ENCODE measurements around the gene CHRM4.
A peak's percentile ranks its signal among the peaks of the same experiment; 100 is the strongest.

Gene CHRM4

GRCh38 chr11:46361283-46362155 is 30.1 kb downstream of the CHRM4 start:
- peak overlapping the region; percentile 71 for H3K27ac ChIP-seq (ENCODE audit: low read length, poor library complexity, severe bottlenecking)

GRCh38 chr11:46360878-46361277 is 30.7 kb downstream of the CHRM4 start:
- H2BK12ac ChIP-seq (ENCODE audit: low read length in 2 of 2), result peak overlapping the region in 1 of 2 experiments; percentile 2
- peak overlapping the region; percentile 39 for H2BK5ac ChIP-seq (ENCODE audit: low read depth, low read length, poor library complexity, severe bottlenecking)
- H3K79me1 ChIP-seq (replicated peaks; ENCODE audit: low read length, poor library complexity, severe bottlenecking), result peaks cover 14% of the 10 kb centered on the region
- no peak overlapping the region for H3K9ac ChIP-seq (ENCODE audit: low read length)
- no peak overlapping the region for H2AFZ ChIP-seq (ENCODE audit: low read depth, low read length)
- peak overlapping the region; percentile 1 to 79 for H3K4ac ChIP-seq (ENCODE audit: low read depth in 1 of 2, low read length in 2 of 2)
- peak overlapping the region; percentile 78 for H4K91ac ChIP-seq (ENCODE audit: low read length)
- H3K4me1 ChIP-seq (ENCODE audit: control insufficient read depth, insufficient read depth, low read depth, low read length), result peaks cover 60% of the 10 kb centered on the region
- peak overlapping the region; percentile 9 for H4K8ac ChIP-seq (ENCODE audit: low read length)
- peak overlapping the region; percentile 71 for H2BK120ac ChIP-seq (ENCODE audit: low read depth, low read length)
- peak overlapping the region; percentile 38 for H2AK5ac ChIP-seq (ENCODE audit: low read length, severe bottlenecking)
- H3K36me3 ChIP-seq (ENCODE audit: control insufficient read depth in 1 of 2, insufficient read depth in 2 of 2, low read depth in 1 of 2, low read length in 2 of 2), result peaks cover 0 to 16% of the 10 kb centered on the region in 2 experiments
- H2BK15ac ChIP-seq (ENCODE audit: low read depth, poor library complexity, severe bottlenecking), result peak overlapping the region; percentile 36
- peak overlapping the region; percentile 34 to 91 for H3K18ac ChIP-seq (ENCODE audit: low read depth in 1 of 2, low read length in 2 of 2)
- no peaks in the 10 kb centered on the region for H3K9me3 ChIP-seq (ENCODE audit: control insufficient read depth, low read length)
- DNase-seq, result peak; percentile 46
- no peaks in the 10 kb centered on the region for H3K27me3 ChIP-seq (ENCODE audit: control insufficient read depth in 1 of 2, insufficient read depth in 1 of 2, low read length in 2 of 2)
- 76% methylated on average over 6 of the region's 7 CpGs for WGBS
- no peak overlapping the region for H3K4me3 ChIP-seq (ENCODE audit: insufficient read depth in 1 of 2, low read depth in 1 of 2, low read length in 2 of 2)
- H3K4me2 ChIP-seq (ENCODE audit: low read length, poor library complexity, severe bottlenecking), result peak overlapping the region; percentile 68
- no peak overlapping the region for H3K23ac ChIP-seq (ENCODE audit: low read length in 2 of 2)
- H3K27ac ChIP-seq (ENCODE audit: low read length, poor library complexity, severe bottlenecking), result peak overlapping the region; percentile 71
- H3K14ac ChIP-seq (ENCODE audit: low read length in 2 of 2), result no peak overlapping the region

More at GRCh38 chr11:46361283-46362155, 30.1 kb downstream of the CHRM4 start:
- Histone ChIP-seq H3K14ac (ENCODE audit: low read length in 2 of 2) (peak overlapping the region in 1 of 2 experiments; percentile 82), H3K36me3 (ENCODE audit: control insufficient read depth in 1 of 2, insufficient read depth in 2 of 2, low read depth in 1 of 2, low read length in 2 of 2) (peaks cover 0 to 16% of the 10 kb centered on the region in 2 experiments), H2BK15ac (ENCODE audit: low read depth, poor library complexity, severe bottlenecking) (peak overlapping the region; percentile 56), H3K4me1 (ENCODE audit: control insufficient read depth, insufficient read depth, low read depth, low read length) (peaks cover 57% of the 10 kb centered on the region), H2BK120ac (ENCODE audit: low read depth, low read length) (peak overlapping the region; percentile 71), H3K27me3 (ENCODE audit: control insufficient read depth in 1 of 2, insufficient read depth in 1 of 2, low read length in 2 of 2) (no peaks in the 10 kb centered on the region), H2BK12ac (ENCODE audit: low read length in 2 of 2) (peak overlapping the region; percentile 55 to 97), H2AFZ (ENCODE audit: low read depth, low read length) (no peak overlapping the region), H3K23ac (ENCODE audit: low read length in 2 of 2) (no peak overlapping the region), H3K9ac (ENCODE audit: low read length) (peak overlapping the region; percentile 29), H3K4me2 (ENCODE audit: low read length, poor library complexity, severe bottlenecking) (peak overlapping the region; percentile 68), H3K9me3 (ENCODE audit: control insufficient read depth, low read length) (no peaks in the 10 kb centered on the region), H2AK5ac (ENCODE audit: low read length, severe bottlenecking) (peak overlapping the region; percentile 47), H3K4ac (ENCODE audit: low read depth in 1 of 2, low read length in 2 of 2) (peak overlapping the region; percentile 79 to 96), H3K18ac (ENCODE audit: low read depth in 1 of 2, low read length in 2 of 2) (peak overlapping the region; percentile 34 to 91), H3K4me3 (ENCODE audit: insufficient read depth in 1 of 2, low read depth in 1 of 2, low read length in 2 of 2) (peak overlapping the region in 1 of 2 experiments; percentile 7), H2BK5ac (ENCODE audit: low read depth, low read length, poor library complexity, severe bottlenecking) (peak overlapping the region; percentile 39), H4K91ac (ENCODE audit: low read length) (peak overlapping the region; percentile 78), H3K79me1 (replicated peaks; ENCODE audit: low read length, poor library complexity, severe bottlenecking) (peaks cover 13% of the 10 kb centered on the region), H4K8ac (ENCODE audit: low read length) (peak overlapping the region; percentile 9)
- 44% methylated on average over 25 of the region's 26 CpGs for WGBS
- peak; percentile 76 for DNase-seq

- H3K36me3 ChIP-seq (ENCODE audit: control insufficient read depth in 1 of 2, insufficient read depth in 2 of 2, low read depth in 1 of 2, low read length in 2 of 2), result peaks cover 0 to 16% of the 10 kb centered on the region in 2 experiments
- WGBS, result no CpG with 5 or more reads among the region's 1 CpG
Measured at GRCh38 chr11:46359953-46360352, 31.6 kb downstream of the CHRM4 start.

GRCh38 chr11:46357483-46357936 is 34.1 kb downstream of the CHRM4 start:
- Histone ChIP-seq H2BK12ac (ENCODE audit: low read length in 2 of 2) (peak overlapping the region; percentile 17 to 28), H2AFZ (ENCODE audit: low read depth, low read length) (no peak overlapping the region), H3K9me3 (ENCODE audit: control insufficient read depth, low read length) (no peaks in the 10 kb centered on the region), H2BK120ac (ENCODE audit: low read depth, low read length) (no peak overlapping the region), H3K4me2 (ENCODE audit: low read length, poor library complexity, severe bottlenecking) (no peak overlapping the region), H3K9ac (ENCODE audit: low read length) (no peak overlapping the region), H3K27ac (ENCODE audit: low read length, poor library complexity, severe bottlenecking) (peak overlapping the region; percentile 74), H2BK5ac (ENCODE audit: low read depth, low read length, poor library complexity, severe bottlenecking) (no peak overlapping the region), H3K23ac (ENCODE audit: low read length in 2 of 2) (no peak overlapping the region), H3K27me3 (ENCODE audit: control insufficient read depth in 1 of 2, insufficient read depth in 1 of 2, low read length in 2 of 2) (no peaks in the 10 kb centered on the region), H4K91ac (ENCODE audit: low read length) (no peak overlapping the region), H2BK15ac (ENCODE audit: low read depth, poor library complexity, severe bottlenecking) (no peak overlapping the region), H3K14ac (ENCODE audit: low read length in 2 of 2) (peak overlapping the region in 1 of 2 experiments; percentile 38), H4K8ac (ENCODE audit: low read length) (peak overlapping the region; percentile 39), H3K18ac (ENCODE audit: low read depth in 1 of 2, low read length in 2 of 2) (peak overlapping the region; percentile 14 to 58), H3K79me1 (replicated peaks; ENCODE audit: low read length, poor library complexity, severe bottlenecking) (peaks cover 25% of the 10 kb centered on the region), H3K36me3 (ENCODE audit: control insufficient read depth in 1 of 2, insufficient read depth in 2 of 2, low read depth in 1 of 2, low read length in 2 of 2) (peaks cover 0 to 23% of the 10 kb centered on the region in 2 experiments), H2AK5ac (ENCODE audit: low read length, severe bottlenecking) (peak overlapping the region; percentile 67), H3K4me3 (ENCODE audit: insufficient read depth in 1 of 2, low read depth in 1 of 2, low read length in 2 of 2) (no peak overlapping the region), H3K4me1 (ENCODE audit: control insufficient read depth, insufficient read depth, low read depth, low read length) (peaks cover 44% of the 10 kb centered on the region), H3K4ac (ENCODE audit: low read depth in 1 of 2, low read length in 2 of 2) (no peak overlapping the region)
- 88% methylated on average over 11 of the region's 11 CpGs for WGBS
- no peak for DNase-seq

More at GRCh38 chr11:46359953-46360352, 31.6 kb downstream of the CHRM4 start:
- peaks cover 15% of the 10 kb centered on the region for H3K79me1 ChIP-seq (replicated peaks; ENCODE audit: low read length, poor library complexity, severe bottlenecking)
- no peak overlapping the region for H3K18ac ChIP-seq (ENCODE audit: low read depth in 1 of 2, low read length in 2 of 2)
- no peak overlapping the region for H2BK120ac ChIP-seq (ENCODE audit: low read depth, low read length)
- no peak overlapping the region for H2BK15ac ChIP-seq (ENCODE audit: low read depth, poor library complexity, severe bottlenecking)
- no peak overlapping the region for H4K91ac ChIP-seq (ENCODE audit: low read length)
- H3K27ac ChIP-seq (ENCODE audit: low read length, poor library complexity, severe bottlenecking), result no peak overlapping the region
- no peak overlapping the region for H3K4me3 ChIP-seq (ENCODE audit: insufficient read depth in 1 of 2, low read depth in 1 of 2, low read length in 2 of 2)
- H2BK5ac ChIP-seq (ENCODE audit: low read depth, low read length, poor library complexity, severe bottlenecking), result no peak overlapping the region
- no peak for DNase-seq
- no peak overlapping the region for H4K8ac ChIP-seq (ENCODE audit: low read length)
- H2AK5ac ChIP-seq (ENCODE audit: low read length, severe bottlenecking), result no peak overlapping the region
- H2AFZ ChIP-seq (ENCODE audit: low read depth, low read length), result no peak overlapping the region
- no peaks in the 10 kb centered on the region for H3K9me3 ChIP-seq (ENCODE audit: control insufficient read depth, low read length)
- no peak overlapping the region for H3K9ac ChIP-seq (ENCODE audit: low read length)
- no peak overlapping the region for H2BK12ac ChIP-seq (ENCODE audit: low read length in 2 of 2)
- peaks cover 59% of the 10 kb centered on the region for H3K4me1 ChIP-seq (ENCODE audit: control insufficient read depth, insufficient read depth, low read depth, low read length)
- no peak overlapping the region for H3K23ac ChIP-seq (ENCODE audit: low read length in 2 of 2)
- no peaks in the 10 kb centered on the region for H3K27me3 ChIP-seq (ENCODE audit: control insufficient read depth in 1 of 2, insufficient read depth in 1 of 2, low read length in 2 of 2)
- no peak overlapping the region for H3K14ac ChIP-seq (ENCODE audit: low read length in 2 of 2)
- no peak overlapping the region for H3K4me2 ChIP-seq (ENCODE audit: low read length, poor library complexity, severe bottlenecking)
- no peak overlapping the region for H3K4ac ChIP-seq (ENCODE audit: low read depth in 1 of 2, low read length in 2 of 2)

Measured in mesenchymal stem cell (in vitro differentiated cells and primary cell).